ENCODE measurements around the gene ITPRIP.

- no peak for TF ChIP-seq SCRT2 (tag by site-specific recombination; IDR thresholded peaks at IDR 0.05)
- TF ChIP-seq MEIS1 (CRISPR knock-in tag; IDR thresholded peaks at IDR 0.05; ENCODE audit: borderline replicate concordance), result no peak
- no peak for TF ChIP-seq ZNF155 (tag by site-specific recombination; IDR thresholded peaks at IDR 0.05)
- no peak for TF ChIP-seq CTCF (tag by site-specific recombination; IDR thresholded peaks at IDR 0.05)
- TF ChIP-seq GLI4 (tag by site-specific recombination; IDR thresholded peaks at IDR 0.05), result no peak
- TF ChIP-seq REPIN1 (tag by site-specific recombination; IDR thresholded peaks at IDR 0.05; ENCODE audit: low read depth), result no peak
These were observed 38.1 kb downstream of the ITPRIP start for GRCh38 chr10:104300002-104300735.
